HL-60 (cell line): Measurements from ENCODE around the gene SLC25A26.

Experiments
- DNase-seq, 2 experiments: peaks; one replicate each; pipeline ENCODE4 v3.0.0-alpha.2; 2010 to 2020; ENCODE audit warnings: low read depth in 1 of 2, low spot score in 1 of 2
- H3K27ac ChIP-seq: fragments of 250-450 bp; sonication (Bioruptor Pico); replicated peaks from 2 replicates; pipeline ENCODE4 v1.5.1; 2020; ENCODE audit warnings: mild to moderate bottlenecking, moderate library complexity
- H3K27me3 ChIP-seq: fragments of 250-450 bp; sonication (Bioruptor Pico); 2 replicates; pipeline ENCODE4 v1.5.1; 2021; ENCODE audit warnings: mild to moderate bottlenecking, moderate library complexity; ENCODE audit not compliant: insufficient read depth, poor library complexity, severe bottlenecking
- H3K4me3 ChIP-seq: replicated peaks from 2 replicates; pipeline ENCODE4 v1.5.1; 2011; ENCODE audit warnings: mild to moderate bottlenecking, control low read depth, low read length; ENCODE audit not compliant: insufficient read depth
- GABPA ChIP-seq: IDR thresholded peaks from 2 replicates; pipeline ENCODE4 v1.6.1; 2012; ENCODE audit warnings: low read depth
- POLR2AphosphoS5 ChIP-seq: IDR thresholded peaks from 2 replicates; pipeline ENCODE4 v1.6.1; 2012; ENCODE audit warnings: low read depth
- SPI1 ChIP-seq: IDR thresholded peaks from 2 replicates; pipeline ENCODE4 v1.6.1; 2012; ENCODE audit warnings: low read depth, mild to moderate bottlenecking, borderline replicate concordance
- TF ChIP-seq, protein P1 (sequence below): IDR thresholded peaks from one replicate; pipeline ENCODE4 v1.5.1; 2011; ENCODE audit warnings: low read length, control low read depth, inconsistent platforms; ENCODE audit not compliant: insufficient read depth
- TF ChIP-seq, protein P2 (sequence below): IDR thresholded peaks from 2 replicates; pipeline ENCODE4 v1.6.1; 2012; ENCODE audit warnings: low read depth; ENCODE audit not compliant: insufficient replicate concordance

The SLC25A26 gene

DNA sequence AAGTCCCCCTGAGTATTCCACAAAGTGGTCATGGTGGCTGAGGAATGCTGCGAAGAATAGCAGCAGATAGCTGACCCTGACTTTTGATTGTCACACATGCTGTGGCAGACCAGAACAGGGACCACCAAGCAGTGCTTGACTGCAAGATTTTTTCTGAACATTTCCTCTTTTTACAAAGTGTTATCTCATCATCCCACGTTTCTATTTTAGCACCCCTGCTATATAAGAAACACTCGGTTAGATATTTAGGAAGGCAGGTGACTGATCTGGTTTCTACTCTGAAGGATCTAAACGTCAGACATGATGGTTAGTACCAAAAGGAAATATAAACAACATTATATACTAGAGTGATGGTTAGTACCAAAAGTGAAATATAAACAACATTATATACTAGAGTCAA is 9.1 kb downstream of the SLC25A26 start:
- DNase-seq = no peak
- TF ChIP-seq, protein P1, sequence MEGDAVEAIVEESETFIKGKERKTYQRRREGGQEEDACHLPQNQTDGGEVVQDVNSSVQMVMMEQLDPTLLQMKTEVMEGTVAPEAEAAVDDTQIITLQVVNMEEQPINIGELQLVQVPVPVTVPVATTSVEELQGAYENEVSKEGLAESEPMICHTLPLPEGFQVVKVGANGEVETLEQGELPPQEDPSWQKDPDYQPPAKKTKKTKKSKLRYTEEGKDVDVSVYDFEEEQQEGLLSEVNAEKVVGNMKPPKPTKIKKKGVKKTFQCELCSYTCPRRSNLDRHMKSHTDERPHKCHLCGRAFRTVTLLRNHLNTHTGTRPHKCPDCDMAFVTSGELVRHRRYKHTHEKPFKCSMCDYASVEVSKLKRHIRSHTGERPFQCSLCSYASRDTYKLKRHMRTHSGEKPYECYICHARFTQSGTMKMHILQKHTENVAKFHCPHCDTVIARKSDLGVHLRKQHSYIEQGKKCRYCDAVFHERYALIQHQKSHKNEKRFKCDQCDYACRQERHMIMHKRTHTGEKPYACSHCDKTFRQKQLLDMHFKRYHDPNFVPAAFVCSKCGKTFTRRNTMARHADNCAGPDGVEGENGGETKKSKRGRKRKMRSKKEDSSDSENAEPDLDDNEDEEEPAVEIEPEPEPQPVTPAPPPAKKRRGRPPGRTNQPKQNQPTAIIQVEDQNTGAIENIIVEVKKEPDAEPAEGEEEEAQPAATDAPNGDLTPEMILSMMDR = no peak
- TF ChIP-seq GABPA (no peak), SPI1 (no peak), POLR2AphosphoS5 (no peak)
- TF ChIP-seq, protein P2, sequence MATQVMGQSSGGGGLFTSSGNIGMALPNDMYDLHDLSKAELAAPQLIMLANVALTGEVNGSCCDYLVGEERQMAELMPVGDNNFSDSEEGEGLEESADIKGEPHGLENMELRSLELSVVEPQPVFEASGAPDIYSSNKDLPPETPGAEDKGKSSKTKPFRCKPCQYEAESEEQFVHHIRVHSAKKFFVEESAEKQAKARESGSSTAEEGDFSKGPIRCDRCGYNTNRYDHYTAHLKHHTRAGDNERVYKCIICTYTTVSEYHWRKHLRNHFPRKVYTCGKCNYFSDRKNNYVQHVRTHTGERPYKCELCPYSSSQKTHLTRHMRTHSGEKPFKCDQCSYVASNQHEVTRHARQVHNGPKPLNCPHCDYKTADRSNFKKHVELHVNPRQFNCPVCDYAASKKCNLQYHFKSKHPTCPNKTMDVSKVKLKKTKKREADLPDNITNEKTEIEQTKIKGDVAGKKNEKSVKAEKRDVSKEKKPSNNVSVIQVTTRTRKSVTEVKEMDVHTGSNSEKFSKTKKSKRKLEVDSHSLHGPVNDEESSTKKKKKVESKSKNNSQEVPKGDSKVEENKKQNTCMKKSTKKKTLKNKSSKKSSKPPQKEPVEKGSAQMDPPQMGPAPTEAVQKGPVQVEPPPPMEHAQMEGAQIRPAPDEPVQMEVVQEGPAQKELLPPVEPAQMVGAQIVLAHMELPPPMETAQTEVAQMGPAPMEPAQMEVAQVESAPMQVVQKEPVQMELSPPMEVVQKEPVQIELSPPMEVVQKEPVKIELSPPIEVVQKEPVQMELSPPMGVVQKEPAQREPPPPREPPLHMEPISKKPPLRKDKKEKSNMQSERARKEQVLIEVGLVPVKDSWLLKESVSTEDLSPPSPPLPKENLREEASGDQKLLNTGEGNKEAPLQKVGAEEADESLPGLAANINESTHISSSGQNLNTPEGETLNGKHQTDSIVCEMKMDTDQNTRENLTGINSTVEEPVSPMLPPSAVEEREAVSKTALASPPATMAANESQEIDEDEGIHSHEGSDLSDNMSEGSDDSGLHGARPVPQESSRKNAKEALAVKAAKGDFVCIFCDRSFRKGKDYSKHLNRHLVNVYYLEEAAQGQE = no peak
- Histone ChIP-seq H3K4me3 (no peak overlapping the region), H3K27me3 (no peaks in the 10 kb centered on the region), H3K27ac (no peak overlapping the region)

DNA sequence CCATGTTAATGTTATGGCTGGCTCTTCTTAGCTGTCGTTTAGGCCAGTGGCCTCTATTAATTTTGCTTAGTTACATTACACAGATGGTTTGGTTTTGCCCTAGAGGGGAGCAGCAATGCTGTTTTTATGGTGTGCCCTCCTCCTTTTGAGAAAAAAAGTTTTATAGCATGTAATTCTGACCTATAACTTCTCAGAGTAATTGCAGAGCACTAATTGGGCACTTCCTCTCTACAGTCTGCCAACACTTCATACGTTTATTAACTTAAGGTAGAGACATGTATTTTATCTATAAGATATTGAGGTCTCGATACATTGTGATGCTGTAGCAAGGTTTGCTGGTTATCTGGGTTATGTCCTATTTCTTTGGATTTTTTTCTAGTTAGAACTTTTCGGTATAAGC is 12.2 kb downstream of the SLC25A26 start:
- no peak for TF ChIP-seq GABPA
- no peak for TF ChIP-seq POLR2AphosphoS5
- TF ChIP-seq, protein P2 = no peak
- no peak for TF ChIP-seq SPI1
- TF ChIP-seq, protein P1 = no peak

DNA sequence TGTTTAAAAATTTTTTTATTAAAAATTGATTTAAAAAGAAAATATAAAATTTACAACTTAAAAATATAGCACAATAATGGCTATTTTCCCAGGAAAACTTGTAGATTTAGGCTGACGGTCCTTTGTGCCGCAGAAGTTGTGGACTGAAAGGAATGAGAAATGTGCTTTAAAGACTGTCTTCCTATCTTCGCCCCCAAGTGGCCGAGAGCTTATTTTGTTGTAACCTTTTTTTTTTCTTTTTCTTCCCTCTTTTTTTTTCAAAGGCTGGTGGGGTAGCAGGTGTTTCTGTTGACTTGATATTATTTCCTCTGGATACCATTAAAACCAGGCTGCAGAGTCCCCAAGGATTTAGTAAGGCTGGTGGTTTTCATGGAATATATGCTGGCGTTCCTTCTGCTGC is 15.5 kb downstream of the SLC25A26 start:
- DNase-seq = no peak
- Histone ChIP-seq H3K27me3 (no peaks in the 10 kb centered on the region), H3K4me3 (no peak overlapping the region), H3K27ac (no peak overlapping the region)
- TF ChIP-seq, protein P1 = no peak
- TF ChIP-seq POLR2AphosphoS5 (no peak), SPI1 (no peak), GABPA (no peak)
- TF ChIP-seq, protein P2 = no peak

More for the DNA sequence above, 12.2 kb downstream of the SLC25A26 start:
- Histone ChIP-seq H3K27me3 (no peaks in the 10 kb centered on the region), H3K4me3 (no peak overlapping the region), H3K27ac (no peak overlapping the region)
- DNase-seq = no peak
